Tibial artery (tissue), 4 donors: Measurements from ENCODE around the gene ECE2.
A peak's percentile ranks its signal among the peaks of the same experiment; 100 is the strongest.

Source experiments
- DNase-seq, 2 donors: peaks; one replicate each; pipeline ENCODE4 v3.0.0-alpha.2; 2019
- H3K27ac ChIP-seq, 2 donors: fragments of 200-600 bp; sonication (generic) in 1 of 2; 1 replicate in 1 of 2; 2 replicates in 1 of 2; pipeline ENCODE4 v1.5.1; 2018 to 2019; ENCODE audit warnings: mild to moderate bottlenecking in 1 of 2
- H3K27me3 ChIP-seq, 2 donors: fragments of 200-600 bp; sonication (generic) in 1 of 2; one replicate each; pipeline versions ENCODE4 v1.5.1 to v1.6.0; 2016 to 2019
- H3K36me3 ChIP-seq, 3 donors: fragments of 200-600 bp; sonication (generic) in 2 of 3; one replicate each; pipeline ENCODE4 v1.5.1; 2016 to 2019; ENCODE audit warnings: mild to moderate bottlenecking in 2 of 3
- H3K4me1 ChIP-seq, 4 donors: fragments of 200-600 bp; sonication (generic) in 2 of 4; 1 replicate in 3 of 4; 2 replicates in 1 of 4; pipeline ENCODE4 v1.5.1; 2016 to 2019
- H3K4me3 ChIP-seq, 2 donors: fragments of 200-600 bp; sonication (generic) in 1 of 2; 1 replicate in 1 of 2; 2 replicates in 1 of 2; pipeline ENCODE4 v1.5.1; 2018 to 2019; ENCODE audit warnings: mild to moderate bottlenecking in 2 of 2
- H3K9me3 ChIP-seq, 3 donors: fragments of 200-600 bp; sonication (generic) in 1 of 3; one replicate each; pipeline ENCODE4 v1.5.1; 2016 to 2019
- intact Hi-C: fragments of 100-400 bp; cut with DNase I; formaldehyde crosslinking; loops from one replicate; pipeline ENCODE4 v1.15.0; 2023; ENCODE audit warnings: low total_unique reads
- TF ChIP-seq, protein P1 (sequence below), 2 experiments: fragments of 200-600 bp in 1 of 2; fragments of 450-650 bp in 1 of 2; IDR thresholded peaks; one replicate each; pipeline ENCODE4 v1.5.1; 2017 to 2019; ENCODE audit warnings: antibody characterized with exemption in 2 of 2, mild to moderate bottlenecking in 1 of 2, moderate library complexity in 1 of 2

Gene ECE2

DNA sequence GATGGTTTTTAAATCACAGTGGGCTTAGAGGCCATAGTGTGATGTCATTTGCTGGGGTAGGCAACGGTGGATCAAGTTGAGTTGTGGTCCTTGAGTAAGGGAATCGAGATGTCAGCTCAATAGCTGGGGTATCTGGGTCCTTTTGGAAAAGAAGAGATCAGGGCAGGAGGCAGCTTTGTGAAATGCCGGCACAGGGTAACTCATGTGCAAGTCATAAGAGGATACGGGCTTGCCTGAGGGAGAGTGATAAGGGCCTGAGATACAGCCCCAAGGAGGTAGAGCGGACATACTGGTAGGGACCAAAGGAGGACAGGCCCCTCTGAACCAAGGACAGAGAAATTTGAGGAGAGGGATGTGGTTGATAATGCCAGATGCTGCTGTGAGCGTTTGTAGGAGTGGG, 57.4 kb downstream of the ECE2 start:
- Histone ChIP-seq H3K4me3 (no peak overlapping the region), H3K36me3 (peaks cover 60 to 71% (median 70%) of the 10 kb centered on the region in 3 donors), H3K27me3 (no peaks in the 10 kb centered on the region), H3K4me1 (peaks cover 0 to 23% (median 12%) of the 10 kb centered on the region in 4 donors), H3K9me3 (no peaks in the 10 kb centered on the region), H3K27ac (peak overlapping the region in 1 of 2 donors; percentile 36)
- TF ChIP-seq, protein P1, sequence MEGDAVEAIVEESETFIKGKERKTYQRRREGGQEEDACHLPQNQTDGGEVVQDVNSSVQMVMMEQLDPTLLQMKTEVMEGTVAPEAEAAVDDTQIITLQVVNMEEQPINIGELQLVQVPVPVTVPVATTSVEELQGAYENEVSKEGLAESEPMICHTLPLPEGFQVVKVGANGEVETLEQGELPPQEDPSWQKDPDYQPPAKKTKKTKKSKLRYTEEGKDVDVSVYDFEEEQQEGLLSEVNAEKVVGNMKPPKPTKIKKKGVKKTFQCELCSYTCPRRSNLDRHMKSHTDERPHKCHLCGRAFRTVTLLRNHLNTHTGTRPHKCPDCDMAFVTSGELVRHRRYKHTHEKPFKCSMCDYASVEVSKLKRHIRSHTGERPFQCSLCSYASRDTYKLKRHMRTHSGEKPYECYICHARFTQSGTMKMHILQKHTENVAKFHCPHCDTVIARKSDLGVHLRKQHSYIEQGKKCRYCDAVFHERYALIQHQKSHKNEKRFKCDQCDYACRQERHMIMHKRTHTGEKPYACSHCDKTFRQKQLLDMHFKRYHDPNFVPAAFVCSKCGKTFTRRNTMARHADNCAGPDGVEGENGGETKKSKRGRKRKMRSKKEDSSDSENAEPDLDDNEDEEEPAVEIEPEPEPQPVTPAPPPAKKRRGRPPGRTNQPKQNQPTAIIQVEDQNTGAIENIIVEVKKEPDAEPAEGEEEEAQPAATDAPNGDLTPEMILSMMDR (IDR thresholded peaks at IDR 0.05), result no peak
- intact Hi-C loops, result no loop called here
- no peak for DNase-seq

DNA sequence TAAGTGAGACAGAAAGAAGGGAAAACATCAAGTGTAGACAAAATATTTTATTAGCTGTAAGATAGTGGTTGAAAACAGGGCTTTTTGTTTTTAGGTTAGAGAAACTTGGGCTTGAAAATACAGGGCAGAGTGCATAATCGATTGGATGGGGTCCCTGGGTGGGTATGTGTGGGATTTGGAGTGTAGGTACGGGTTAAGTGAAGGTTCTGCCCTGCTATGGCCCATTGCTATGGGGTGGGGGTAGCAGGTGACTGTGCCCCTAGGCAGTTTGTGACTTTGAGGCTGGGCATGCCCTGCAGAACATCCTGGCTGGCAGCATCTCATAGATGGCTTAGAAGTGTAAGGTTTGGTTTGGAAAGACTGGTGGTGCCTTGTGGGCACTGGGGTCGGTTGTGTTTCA, 57.9 kb downstream of the ECE2 start:
- H3K27ac ChIP-seq, result peak overlapping the region; percentile 36 to 97
- H3K4me1 ChIP-seq, result peaks cover 0 to 26% (median 17%) of the 10 kb centered on the region in 4 donors

DNA sequence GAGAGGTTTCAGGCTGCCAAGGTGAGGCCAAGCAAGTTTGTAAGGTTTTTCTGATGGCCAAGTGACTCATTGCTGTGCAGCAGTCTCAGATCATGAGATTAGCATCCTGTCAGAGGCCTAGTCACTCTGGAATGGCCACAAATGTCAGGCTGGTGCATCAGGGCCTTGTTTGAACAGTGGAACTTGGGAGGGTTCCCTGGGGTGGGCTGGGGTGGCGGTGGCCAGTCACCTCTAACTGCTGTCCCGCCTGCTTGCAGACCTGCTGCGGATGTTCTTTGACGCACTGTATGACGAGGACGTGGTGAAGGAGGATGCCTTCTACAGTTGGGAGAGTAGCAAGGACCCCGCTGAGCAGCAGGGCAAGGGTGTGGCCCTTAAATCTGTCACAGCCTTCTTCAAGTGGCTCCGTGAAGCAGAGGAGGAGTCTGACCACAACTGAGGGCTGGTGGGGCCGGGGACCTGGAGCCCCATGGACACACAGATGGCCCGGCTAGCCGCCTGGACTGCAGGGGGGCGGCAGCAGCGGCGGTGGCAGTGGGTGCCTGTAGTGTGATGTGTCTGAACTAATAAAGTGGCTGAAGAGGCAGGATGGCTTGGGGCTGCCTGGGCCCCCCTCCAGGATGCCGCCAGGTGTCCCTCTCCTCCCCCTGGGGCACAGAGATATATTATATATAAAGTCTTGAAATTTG, 58.8 kb downstream of the ECE2 start:
- Histone ChIP-seq H3K4me1 (peaks cover 0 to 35% (median 25%) of the 10 kb centered on the region in 4 donors), H3K27me3 (no peaks in the 10 kb centered on the region), H3K9me3 (no peaks in the 10 kb centered on the region), H3K27ac (peak overlapping the region; percentile 97 to 98), H3K4me3 (no peak overlapping the region), H3K36me3 (peaks cover 45 to 57% (median 56%) of the 10 kb centered on the region in 3 donors)
- intact Hi-C loops, result no loop called here
- no peak for DNase-seq
- TF ChIP-seq, protein P1 (IDR thresholded peaks at IDR 0.05), result no peak

More for the DNA sequence above, 57.9 kb downstream of the ECE2 start:
- no peak for DNase-seq
- no peaks in the 10 kb centered on the region for H3K27me3 ChIP-seq
- H3K4me3 ChIP-seq, result no peak overlapping the region
- H3K9me3 ChIP-seq, result no peaks in the 10 kb centered on the region
- TF ChIP-seq, protein P1 (IDR thresholded peaks at IDR 0.05), result no peak
- H3K36me3 ChIP-seq, result peaks cover 54 to 66% (median 65%) of the 10 kb centered on the region in 3 donors
- intact Hi-C loops, result no loop called here

DNA sequence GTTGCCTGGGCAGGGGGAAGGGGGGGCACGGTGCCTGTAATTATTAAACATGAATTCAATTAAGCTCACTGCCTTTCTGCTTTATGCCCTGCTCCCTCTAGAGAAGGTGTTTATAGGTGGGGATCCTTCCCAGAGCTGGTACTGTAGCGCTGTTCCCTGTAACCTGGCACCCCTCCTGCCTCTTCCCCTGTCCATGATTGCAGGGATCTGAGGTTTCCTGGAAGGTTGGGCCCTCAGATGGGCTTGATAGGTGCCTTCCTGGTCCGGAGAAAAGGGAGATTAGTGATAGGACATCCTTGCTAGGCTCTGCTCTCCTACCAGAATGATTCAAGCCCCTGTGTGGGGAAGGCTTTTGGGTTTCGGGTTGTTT, 59.5 kb downstream of the ECE2 start:
- intact Hi-C loops, result no loop called here
- no peak for DNase-seq
- TF ChIP-seq, protein P1 (IDR thresholded peaks at IDR 0.05), result no peak
- peak overlapping the region; percentile 97 to 98 for H3K27ac ChIP-seq
- H3K9me3 ChIP-seq, result no peaks in the 10 kb centered on the region
- H3K4me3 ChIP-seq, result peak overlapping the region; percentile 90 to 94
- peaks cover 39 to 50% (median 49%) of the 10 kb centered on the region in 3 donors for H3K36me3 ChIP-seq
- no peaks in the 10 kb centered on the region for H3K27me3 ChIP-seq
- H3K4me1 ChIP-seq, result peaks cover 0 to 39% (median 27%) of the 10 kb centered on the region in 4 donors

DNA sequence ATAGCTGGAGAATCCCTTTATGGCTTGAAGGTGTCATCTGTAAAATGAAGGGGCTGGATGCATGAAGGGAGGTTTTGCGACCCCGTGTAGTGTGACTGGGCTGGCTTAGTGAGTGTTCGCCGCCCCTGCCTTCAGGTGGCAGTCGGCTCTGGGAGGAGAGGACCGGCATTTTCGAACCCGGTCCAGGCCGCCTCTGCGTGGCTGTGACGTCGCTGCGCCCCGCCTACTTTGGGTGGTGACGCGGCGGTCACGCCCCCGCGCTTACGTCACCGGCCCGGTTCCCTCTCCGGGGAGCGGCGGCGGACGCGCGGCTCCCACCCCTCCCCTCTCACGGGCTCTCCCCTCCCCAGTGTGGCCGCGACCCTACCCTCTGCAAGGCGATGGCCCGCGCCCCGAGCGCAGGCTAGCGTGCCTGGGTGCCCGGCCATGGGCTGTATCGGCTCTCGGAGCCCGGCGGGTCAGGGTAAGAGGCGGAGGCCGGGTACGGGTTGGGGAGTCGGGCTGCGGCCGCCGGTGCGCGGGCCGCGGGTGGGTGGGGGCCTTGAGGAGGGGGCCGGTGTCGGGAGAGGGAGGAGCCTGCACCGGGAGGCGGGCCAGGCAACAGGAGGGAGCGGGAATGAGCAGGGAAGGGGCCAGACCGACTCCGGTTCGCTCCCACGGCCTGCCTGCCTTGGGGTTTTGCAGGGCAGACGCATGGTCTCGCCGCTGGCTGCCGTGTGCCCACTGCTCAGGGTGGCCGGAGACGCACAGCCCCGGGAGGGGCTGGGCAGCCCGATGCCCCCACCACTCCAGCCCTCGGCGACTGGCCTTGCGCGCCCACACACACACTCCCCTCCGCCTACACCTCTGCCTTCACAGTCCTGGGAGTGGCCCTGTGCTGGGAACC, 60.1 kb downstream of the ECE2 start:
- intact Hi-C loops, result loop anchor here (1.0 to 2.0 kb wide), 2 partner anchors 21 to 27 kb away; no protein-coding TSS in a partner anchor
- peaks cover 32 to 44% (median 44%) of the 10 kb centered on the region in 3 donors for H3K36me3 ChIP-seq
- H3K4me3 ChIP-seq, result peak overlapping the region; percentile 90 to 94
- H3K4me1 ChIP-seq, result peaks cover 0 to 39% (median 27%) of the 10 kb centered on the region in 4 donors
- peak overlapping the region; percentile 97 to 98 for H3K27ac ChIP-seq
- peak; percentile 79 to 92 for DNase-seq
- no peaks in the 10 kb centered on the region for H3K9me3 ChIP-seq
- H3K27me3 ChIP-seq, result no peaks in the 10 kb centered on the region
- TF ChIP-seq, protein P1 (IDR thresholded peaks at IDR 0.05), result no peak
